Astrocyte (in vitro differentiated cells and primary cell): Measurements from ENCODE around the gene PARG.
"Not testable (repeated sequence)": the region's sequence is repeated elsewhere in the genome, so short reads cannot be mapped to it uniquely, and the experiment has no call there.

ENCODE experiments used
- CTCF ChIP-seq: IDR thresholded peaks from 2 replicates; pipeline ENCODE4 v1.5.1; 2011; ENCODE audit warnings: low read depth, mild to moderate bottlenecking, inconsistent platforms, low read length, moderate library complexity; ENCODE audit not compliant: insufficient read depth
- EZH2 ChIP-seq: IDR thresholded peaks from 2 replicates; pipeline ENCODE4 v1.6.1; 2012; ENCODE audit warnings: mild to moderate bottlenecking, low read length, inconsistent platforms; ENCODE audit not compliant: insufficient read depth

- not testable (repeated sequence) for TF ChIP-seq CTCF, EZH2
These were observed 495 bp upstream of the PARG start for GRCh38 chr10:49942339-49942705.
